Activated CD4-positive, alpha-beta T cell treated with anti-CD3 and anti-CD28 coated beads, Interleukin-2, amount 50 U/mL, for 4 hours (primary cell): Measurements from ENCODE around the gene MRPL43.

Experiments
- DNase-seq, 2 experiments: peaks; one replicate each; pipeline ENCODE4 v3.0.0-alpha.2; 2020

MRPL43 gene

DNA sequence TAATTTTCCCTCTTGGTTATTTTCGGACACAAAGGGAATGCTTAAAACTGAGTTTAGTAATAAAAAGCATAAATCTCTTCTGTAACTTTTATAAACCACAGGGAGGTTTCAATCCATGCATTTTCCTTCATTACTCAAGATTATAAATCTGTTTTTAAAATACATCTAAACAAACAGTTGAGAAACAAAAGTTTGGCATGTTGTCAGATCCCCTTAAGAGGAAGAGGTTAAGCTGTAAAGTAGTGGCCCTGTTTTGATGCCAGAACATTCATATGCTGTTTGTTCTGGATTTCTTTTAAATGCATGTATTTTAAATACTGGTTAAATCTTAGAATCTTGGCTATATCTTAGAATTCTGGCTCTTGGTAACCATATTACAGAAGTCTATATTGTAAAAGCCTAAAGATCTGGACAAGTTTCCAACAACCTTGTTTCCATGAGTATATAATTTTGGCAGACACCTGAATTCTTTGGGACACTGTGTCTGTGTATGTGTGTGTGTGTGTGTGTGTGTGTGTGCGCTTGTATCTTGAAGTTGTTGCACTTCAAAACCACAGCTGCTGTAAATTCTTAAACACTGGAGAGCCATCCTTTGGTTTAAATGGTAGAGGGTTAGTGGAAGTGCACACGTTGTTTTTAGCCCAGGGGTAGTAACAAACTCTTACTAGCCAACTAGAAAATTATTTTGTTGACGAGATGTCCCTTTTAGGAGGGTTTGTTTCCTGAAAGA is 24.8 kb downstream of the MRPL43 start:
- DNase-seq, result no peak

DNA sequence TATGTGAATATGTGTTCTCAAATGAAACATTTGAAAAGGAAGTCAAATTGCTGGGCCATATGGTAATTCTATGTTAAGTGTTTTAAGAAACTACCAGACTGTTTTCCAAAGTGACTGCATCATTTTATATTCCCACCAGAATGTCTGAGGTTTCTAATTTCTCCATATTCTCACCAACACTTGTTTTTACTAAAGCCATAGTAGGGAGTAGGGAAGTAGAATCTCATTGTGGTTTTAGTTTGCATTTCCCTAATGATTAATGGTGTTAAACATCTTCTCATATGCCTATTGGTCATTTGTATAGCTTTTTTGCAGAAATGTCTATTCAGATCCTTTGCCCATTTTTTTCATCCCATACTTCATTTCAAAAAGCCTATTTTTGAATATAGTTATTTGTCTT is 27.0 kb downstream of the MRPL43 start:
- no peak for DNase-seq

DNA sequence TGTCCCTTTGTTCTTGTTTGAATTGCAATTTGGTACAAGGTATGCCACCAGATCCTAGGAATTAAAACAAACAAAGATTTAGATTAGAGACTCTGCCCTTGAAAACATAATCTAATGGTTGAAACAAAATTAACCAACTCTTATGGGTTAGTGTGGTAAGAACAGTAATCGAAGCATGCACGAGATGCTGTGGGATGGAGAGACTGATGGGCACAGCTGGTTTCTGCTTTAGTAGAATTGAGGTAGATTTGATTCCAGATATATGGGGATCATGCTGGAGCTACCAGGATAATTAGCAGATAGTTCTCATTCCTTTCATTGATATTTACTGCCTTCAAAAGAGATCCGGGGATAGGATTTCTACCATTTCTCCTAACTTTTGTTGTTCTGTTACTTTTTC is 38.4 kb downstream of the MRPL43 start:
- no peak for DNase-seq

DNA sequence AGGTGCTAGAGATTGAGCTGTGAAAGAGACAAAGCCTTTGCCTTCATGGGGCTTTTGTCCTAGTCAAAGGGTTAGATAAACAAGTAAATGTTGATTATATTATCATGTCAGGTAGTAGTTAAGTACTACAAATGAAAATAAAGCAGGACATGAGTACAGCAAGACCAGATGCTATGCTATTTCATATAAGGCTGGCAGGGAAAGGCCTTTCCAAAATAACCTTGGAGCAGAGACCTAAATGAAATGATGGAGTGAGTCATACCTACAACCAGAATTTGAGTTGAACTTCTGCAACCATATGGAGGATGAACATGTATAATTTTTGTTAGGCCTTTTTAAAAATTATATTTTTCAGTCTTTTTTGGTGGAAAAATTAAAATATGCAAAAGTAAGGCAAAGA is 41.5 kb downstream of the MRPL43 start:
- DNase-seq, result no peak

DNA sequence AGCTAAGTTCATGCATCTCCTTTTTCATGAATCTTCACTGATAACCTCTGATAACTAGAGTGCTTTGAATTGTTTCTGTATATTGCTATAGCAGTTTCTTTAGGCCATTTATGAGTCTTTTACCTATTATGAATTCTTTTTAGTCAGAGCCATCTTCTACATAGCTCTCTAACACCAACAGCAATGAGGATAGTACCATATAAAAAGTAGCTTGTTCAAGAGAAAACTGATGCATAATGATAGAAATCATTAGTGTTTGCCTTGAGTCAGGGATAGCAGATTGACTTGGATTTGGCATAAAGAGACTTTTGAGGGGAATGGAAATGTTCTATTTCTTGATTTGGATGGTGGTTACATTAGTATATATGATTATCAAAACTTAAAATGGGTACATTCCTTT is 43.8 kb downstream of the MRPL43 start:
- DNase-seq, result no peak

DNA sequence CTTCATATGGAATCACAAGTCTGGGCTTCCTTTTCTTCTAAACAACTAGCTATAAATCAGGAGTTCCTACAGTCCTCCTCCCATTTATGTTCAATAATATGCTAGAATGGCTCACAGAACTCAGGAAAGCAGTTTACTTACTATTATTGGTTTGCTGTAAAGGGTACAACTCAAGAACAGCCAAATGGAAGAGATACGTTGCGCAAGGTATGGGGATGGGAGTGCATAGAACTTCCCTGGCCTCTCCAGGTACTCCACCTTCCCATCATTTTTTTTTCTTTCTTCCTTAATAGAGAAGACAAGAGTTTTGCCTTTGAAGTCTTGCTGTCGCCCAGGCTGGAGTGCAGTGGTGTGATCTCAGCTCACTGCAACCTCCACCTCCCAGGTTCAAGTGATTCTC is 45.1 kb downstream of the MRPL43 start:
- no peak for DNase-seq

DNA sequence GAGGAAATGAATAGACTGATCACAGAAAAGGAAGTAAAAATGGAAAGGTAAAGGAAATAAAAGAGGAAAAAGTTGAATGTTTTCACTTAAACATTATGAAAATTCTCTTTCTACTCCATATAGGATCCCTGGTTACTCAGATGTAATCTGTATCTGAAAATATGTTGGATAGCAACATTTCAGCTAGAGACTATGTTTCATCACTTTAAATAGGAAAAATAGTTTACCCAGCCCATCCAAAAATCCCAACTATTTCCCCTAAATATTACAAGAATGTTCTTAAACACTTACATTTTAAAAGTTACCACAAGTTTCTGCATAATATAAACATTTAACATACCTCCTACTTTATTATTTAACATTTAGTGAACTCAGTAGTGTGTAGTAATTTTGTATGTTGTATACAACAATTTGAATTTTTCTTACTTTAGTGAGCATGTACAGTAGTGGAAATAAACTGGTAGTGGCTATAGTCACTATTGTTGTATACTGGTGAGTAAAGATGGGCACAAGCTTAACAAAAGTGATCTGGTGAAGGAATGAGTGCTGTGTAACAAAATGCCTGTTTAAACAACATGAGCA is 47.4 kb downstream of the MRPL43 start:
- no peak for DNase-seq
